Kidney (tissue), 14 donors: ENCODE measurements around the gene AXL. TPM values are rescaled to one million over a fixed set of nuclear protein-coding genes. Genes with fewer than 3 reads are reported as not detected.

Experiments
- DNase-seq, 5 donors: peaks; one replicate each; pipeline ENCODE4 v3.0.0-alpha.2; 2013 to 2020
- FAIRE-seq: peaks from 2 replicates; lab custom pipeline; 2012; peaks lifted over from hg19 to GRCh38; lab: Jason Lieb, UNC
- H3K27ac ChIP-seq, 2 donors: one replicate each; pipeline ENCODE4 v1.7.0; 2013; ENCODE audit warnings: low read depth in 2 of 2, low read length in 2 of 2, inconsistent platforms in 1 of 2
- H3K27me3 ChIP-seq: one replicate; pipeline ENCODE4 v1.7.1; 2013; ENCODE audit warnings: low read length, inconsistent platforms; ENCODE audit not compliant: control insufficient read depth, insufficient read depth
- H3K36me3 ChIP-seq, 3 donors: one replicate each; pipeline versions ENCODE4 v1.7.0 to v1.7.1; 2013; ENCODE audit warnings: low read length in 3 of 3, control low read depth in 1 of 3, inconsistent platforms in 1 of 3; ENCODE audit not compliant: insufficient read depth in 3 of 3, control insufficient read depth in 2 of 3
- H3K4me1 ChIP-seq, 3 donors: one replicate each; pipeline versions ENCODE4 v1.7.0 to v1.7.1; 2013; ENCODE audit warnings: low read length in 3 of 3, inconsistent platforms in 1 of 3, low read depth in 1 of 3; ENCODE audit not compliant: control insufficient read depth in 2 of 3, insufficient read depth in 2 of 3
- H3K4me3 ChIP-seq, 3 donors: one replicate each; pipeline versions ENCODE4 v1.7.0 to v1.8.1; 2013; ENCODE audit warnings: low read length in 3 of 3, control low read depth in 1 of 3, inconsistent platforms in 1 of 3
- H3K9ac ChIP-seq, 3 donors: one replicate each; pipeline versions ENCODE4 v1.7.0 to v1.7.1; 2013; ENCODE audit warnings: low read length in 3 of 3, control low read depth in 1 of 3, inconsistent platforms in 1 of 3
- H3K9me3 ChIP-seq, 3 donors: one replicate each; pipeline versions ENCODE4 v1.7.0 to v1.7.1; 2013; ENCODE audit warnings: low read length in 3 of 3, control low read depth in 1 of 3, inconsistent platforms in 1 of 3; ENCODE audit not compliant: control insufficient read depth in 2 of 3, insufficient read depth in 1 of 3
- CTCF ChIP-seq: IDR thresholded peaks from 3 replicates; pipeline ENCODE4 v1.5.1; 2012; ENCODE audit warnings: mild to moderate bottlenecking, moderate library complexity, borderline replicate concordance; ENCODE audit not compliant: insufficient read depth; ENCODE audit errors: extremely low read depth
- intact Hi-C: fragments of 100-400 bp; cut with DNase I; formaldehyde crosslinking; loops from one replicate; pipeline ENCODE4 v1.11.1; 2022
- polyA plus RNA-seq: library from polyadenylated mRNA; stranded (reverse); fragments of 350-450 nt; fragmentation: Illumina TruSeq; extraction: RNeasy Lipid Tissue Mini Kit (QIAGEN cat#74804); gene quantifications from one replicate; pipeline ENCODE4 v1.2.3, GENCODE V29; 2014; ENCODE audit warnings: low read depth, low replicate concordance; ENCODE audit not compliant: insufficient read depth
- total RNA-seq: library from RNA; stranded (reverse); fragmentation: NEBNext Ultra II Directional; extraction: Animal tissue kit (Norgen Biotek cat#: 25700); gene quantifications from one replicate; pipeline ENCODE4 v1.2.1, GENCODE V29; 2021
- donor health status: control.
- donor health status: control.
- donor health status: control.
- donor health status: control.
- donor health status: control.
- donor health status: DM: yes; HTN: yes; CAD: no.
- donor health status: Normal renal cell carcinoma (clear cell type).

Gene AXL
- total and polyA plus RNA-seq, 2 donors from 2014 or later: 6.3 to 37.4 TPM

GRCh38 chr19:41298348-41298964 lies 79.4 kb downstream of the AXL start:
- Histone ChIP-seq H3K4me1 (peaks cover 0 to 20% (median 4%) of the 10 kb centered on the region in 3 donors), H3K9ac (peak overlapping the region in 1 of 3 donors; percentile 8), H3K36me3 (peaks cover 19 to 86% (median 75%) of the 10 kb centered on the region in 3 donors), H3K27me3 (no peaks in the 10 kb centered on the region), H3K9me3 (no peaks in the 10 kb centered on the region), H3K4me3 (no peak overlapping the region), H3K27ac (peak overlapping the region in 1 of 2 donors; percentile 27)
- DNase-seq (peak in 4 of 5 donors; percentile 33 to 88 (median 48)), FAIRE-seq (no peak)
- intact Hi-C loops: no loop called here
- TF ChIP-seq CTCF: no peak

GRCh38 chr19:41299046-41299754 lies 80.2 kb downstream of the AXL start:
- DNase-seq (no peak), FAIRE-seq (no peak)
- H3K27me3 ChIP-seq: no peaks in the 10 kb centered on the region
- no peaks in the 10 kb centered on the region for H3K9me3 ChIP-seq
- no peak overlapping the region for H3K9ac ChIP-seq
- intact Hi-C loops: no loop called here
- no peak overlapping the region for H3K4me3 ChIP-seq
- peaks cover 21 to 86% (median 76%) of the 10 kb centered on the region in 3 donors for H3K36me3 ChIP-seq
- peaks cover 0 to 20% (median 4%) of the 10 kb centered on the region in 3 donors for H3K4me1 ChIP-seq
- no peak for TF ChIP-seq CTCF
- H3K27ac ChIP-seq: peak overlapping the region; percentile 26 to 35

GRCh38 chr19:41299755-41300089 lies 80.7 kb downstream of the AXL start:
- no peak overlapping the region for H3K27ac ChIP-seq
- no peak overlapping the region for H3K9ac ChIP-seq
- intact Hi-C loops: no loop called here
- DNase-seq: no peak
- no peak for TF ChIP-seq CTCF
- H3K27me3 ChIP-seq: no peaks in the 10 kb centered on the region
- H3K36me3 ChIP-seq: peaks cover 23 to 86% (median 76%) of the 10 kb centered on the region in 3 donors
- no peak overlapping the region for H3K4me3 ChIP-seq
- no peaks in the 10 kb centered on the region for H3K9me3 ChIP-seq
- no peak for FAIRE-seq
- H3K4me1 ChIP-seq: peaks cover 0 to 20% (median 4%) of the 10 kb centered on the region in 3 donors
